A549 treated with Hydrocortisone at 1 μM for 4 hours (cell line): ENCODE data around the gene BRI3. TPM values are rescaled to one million over a fixed set of nuclear protein-coding genes. Genes with fewer than 3 reads are reported as not detected.

ENCODE experiments used
- total RNA-seq: library from RNA; stranded (reverse); fragments of 200-300 nt; extraction: Qiagen RNA extraction; gene quantifications from 5 replicates; pipeline ENCODE4 v1.2.3, GENCODE V29; 2022

Gene BRI3
- total RNA-seq: 96.8 to 178 TPM (median 161 TPM) in 5 replicates

DNA sequence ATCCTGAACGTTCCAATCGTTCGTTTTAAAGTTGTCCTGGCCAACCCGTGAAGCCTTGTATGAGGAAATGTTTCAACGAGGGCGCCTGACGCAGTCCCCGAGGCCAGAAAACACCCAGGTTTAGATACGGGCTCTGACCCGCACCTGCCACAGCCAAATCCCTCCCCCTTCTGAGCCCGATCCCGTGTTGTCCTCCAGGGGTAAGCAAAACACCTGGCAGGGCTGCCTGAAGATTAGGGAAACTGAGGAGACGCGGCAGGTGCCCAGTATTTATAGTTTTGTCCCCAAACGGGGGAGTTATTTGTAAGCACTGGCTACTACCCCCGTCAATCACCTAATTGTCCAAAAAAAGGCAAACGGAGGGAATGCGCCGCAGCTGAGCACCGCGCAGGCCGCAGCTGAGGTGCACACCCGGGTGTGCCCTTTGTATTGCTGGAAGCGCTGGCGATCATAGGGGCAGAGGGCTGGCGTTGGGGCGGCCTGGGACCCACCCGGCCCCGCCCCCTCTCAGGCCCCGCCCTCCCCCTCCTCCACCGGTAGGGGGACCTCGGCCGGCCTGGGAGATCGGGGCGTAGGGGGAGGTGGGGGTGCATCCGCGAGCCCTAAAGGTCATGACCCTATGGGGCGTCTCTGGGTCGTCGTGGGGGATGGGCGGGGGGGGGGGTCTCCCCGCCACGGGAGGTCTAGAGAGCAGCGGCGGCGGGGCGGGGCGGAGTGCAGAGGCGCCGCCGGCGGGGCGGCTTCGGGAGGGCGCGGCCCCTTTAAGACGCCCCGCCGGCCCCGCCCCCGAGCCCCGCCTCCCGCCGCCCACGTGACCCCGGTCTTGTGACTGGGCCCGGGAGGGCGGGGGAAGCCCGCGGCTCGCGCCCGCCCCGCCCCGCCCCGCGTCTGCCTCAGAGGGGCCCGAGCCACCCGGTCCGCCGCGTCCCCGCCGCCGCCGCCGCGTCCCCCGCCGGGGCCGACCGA lies at the start of gene BRI3:
BRI3 (plus strand) TSS at position 896 of the 966 bp plus-strand sequence. CDS start 110 bp downstream, outside the sequence.

GRCh38 chr7:98251601-98252424 lies 29.7 kb upstream of the BRI3 start, which contains the start of gene TECPR1:
Gene TECPR1, minus strand, starts transcription at chr7:98252232. Its CDS starts 6,086 bp downstream, at chr7:98246146.

Other genes starting within 250 kb of the BRI3 start
- gene LMTK2, start 174.8 kb upstream of the BRI3 start, total RNA-seq: 8.0 to 12.1 TPM (median 9.4 TPM) in 5 replicates
- gene BHLHA15, start 70.2 kb upstream of the BRI3 start, total RNA-seq: 0.50 to 0.86 TPM (median 0.61 TPM) in 5 replicates
- gene TECPR1, start 29.5 kb upstream of the BRI3 start, total RNA-seq: 6.2 to 8.7 TPM (median 8.6 TPM) in 5 replicates
- gene BAIAP2L1, start 119.4 kb downstream of the BRI3 start, total RNA-seq: 39.0 to 46.3 TPM (median 44.5 TPM) in 5 replicates